GM12864 (cell line): ENCODE measurements around the gene USP6.
"Not testable (repeated sequence)": the region's sequence is repeated elsewhere in the genome, so short reads cannot be mapped to it uniquely, and the experiment has no call there.

ENCODE experiments used
- DNase-seq: peaks from one replicate; pipeline ENCODE4 v3.0.0-alpha.2; 2011; ENCODE audit warnings: low read depth
- H3K4me3 ChIP-seq: 2 replicates; pipeline ENCODE4 v1.5.1; 2011; ENCODE audit warnings: mild to moderate bottlenecking, low read depth, low read length, control low read depth
- CTCF ChIP-seq: IDR thresholded peaks from 2 replicates; pipeline ENCODE4 v1.5.1; 2011; ENCODE audit warnings: low read depth, mild to moderate bottlenecking, moderate library complexity, low read length, control low read depth, inconsistent platforms; ENCODE audit errors: missing control alignments

Gene USP6

GRCh38 chr17:5115673-5116651 is at the start of gene USP6:
Gene USP6, plus strand, starts transcription at chr17:5116032. Its CDS starts 14,336 bp downstream, at chr17:5130368.
- DNase-seq: no peak
- TF ChIP-seq CTCF: no peak
- no peak within 1 kb of the TSS for H3K4me3 ChIP-seq

GRCh38 chr17:5068236-5068635 is 47.6 kb upstream of the USP6 start:
- DNase-seq: no peak
- TF ChIP-seq CTCF: no peak
- H3K4me3 ChIP-seq: no peak overlapping the region

GRCh38 chr17:5069724-5070123 is 46.1 kb upstream of the USP6 start:
- H3K4me3 ChIP-seq: no peak overlapping the region
- no peak for DNase-seq
- no peak for TF ChIP-seq CTCF

GRCh38 chr17:5075472-5075871 is 40.4 kb upstream of the USP6 start:
- DNase-seq, H3K4me3 ChIP-seq: not testable (repeated sequence)

GRCh38 chr17:5077275-5077674 is 38.6 kb upstream of the USP6 start:
- not testable (repeated sequence) for DNase-seq, H3K4me3 ChIP-seq

- peak overlapping the region; percentile 69 for H3K4me3 ChIP-seq
- DNase-seq: no peak
- no peak for TF ChIP-seq CTCF
These were observed 38.1 kb upstream of the USP6 start for GRCh38 chr17:5077781-5078105.

- peak within 1 kb of the TSS; percentile 69 for H3K4me3 ChIP-seq
- peak; percentile 44 for TF ChIP-seq CTCF
- DNase-seq: peak; percentile 68
These were observed 37.5 kb upstream of the USP6 start, which contains the start of gene ZFP3 for GRCh38 chr17:5078106-5079028. Gene ZFP3, plus strand, starts transcription at chr17:5078467. Its CDS starts 13,038 bp downstream, at chr17:5091505.

GRCh38 chr17:5080591-5080990 is 35.2 kb upstream of the USP6 start:
- TF ChIP-seq CTCF: no peak
- H3K4me3 ChIP-seq: no peak overlapping the region
- DNase-seq: no peak
